Transverse colon (tissue), 3 donors: ENCODE measurements around the gene LRP10.

Experiments used
- EP300 ChIP-seq: sonication (generic); formaldehyde crosslinking; IDR thresholded peaks from one replicate; pipeline ENCODE4 v1.6.1; 2017; ENCODE audit warnings: antibody characterized with exemption, low read depth
- TF ChIP-seq, protein P1 (sequence below), 5 experiments: fragments of 200-600 bp in 3 of 5; fragments of 450-650 bp in 2 of 5; sonication (generic) in 3 of 5; IDR thresholded peaks; 1 replicate in 2 of 5; 2 replicates in 3 of 5; pipeline ENCODE4 v1.5.1; 2016 to 2017; ENCODE audit warnings: antibody characterized with exemption in 5 of 5, inconsistent platforms in 3 of 5, mild to moderate bottlenecking in 2 of 5, moderate library complexity in 1 of 5

DNA sequence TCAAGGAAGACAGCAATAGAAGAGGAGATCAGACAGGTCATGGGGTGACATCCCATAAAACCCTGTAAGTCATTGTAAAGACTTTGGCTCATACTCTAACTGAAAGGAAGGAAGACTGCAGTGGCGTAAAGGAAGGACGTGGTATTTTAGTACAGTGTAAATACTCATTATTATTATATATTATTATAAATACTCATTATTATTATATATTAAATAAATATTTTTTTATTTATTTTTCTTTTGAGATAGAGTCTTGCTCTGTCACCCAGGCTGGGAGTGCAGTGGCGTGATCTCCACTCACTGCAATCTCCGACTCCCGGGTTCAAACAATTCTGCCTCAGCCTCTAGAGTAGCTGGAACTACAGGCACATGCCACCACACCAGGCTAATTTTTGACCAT is 15.1 kb upstream of the LRP10 start:
- TF ChIP-seq, protein P1, sequence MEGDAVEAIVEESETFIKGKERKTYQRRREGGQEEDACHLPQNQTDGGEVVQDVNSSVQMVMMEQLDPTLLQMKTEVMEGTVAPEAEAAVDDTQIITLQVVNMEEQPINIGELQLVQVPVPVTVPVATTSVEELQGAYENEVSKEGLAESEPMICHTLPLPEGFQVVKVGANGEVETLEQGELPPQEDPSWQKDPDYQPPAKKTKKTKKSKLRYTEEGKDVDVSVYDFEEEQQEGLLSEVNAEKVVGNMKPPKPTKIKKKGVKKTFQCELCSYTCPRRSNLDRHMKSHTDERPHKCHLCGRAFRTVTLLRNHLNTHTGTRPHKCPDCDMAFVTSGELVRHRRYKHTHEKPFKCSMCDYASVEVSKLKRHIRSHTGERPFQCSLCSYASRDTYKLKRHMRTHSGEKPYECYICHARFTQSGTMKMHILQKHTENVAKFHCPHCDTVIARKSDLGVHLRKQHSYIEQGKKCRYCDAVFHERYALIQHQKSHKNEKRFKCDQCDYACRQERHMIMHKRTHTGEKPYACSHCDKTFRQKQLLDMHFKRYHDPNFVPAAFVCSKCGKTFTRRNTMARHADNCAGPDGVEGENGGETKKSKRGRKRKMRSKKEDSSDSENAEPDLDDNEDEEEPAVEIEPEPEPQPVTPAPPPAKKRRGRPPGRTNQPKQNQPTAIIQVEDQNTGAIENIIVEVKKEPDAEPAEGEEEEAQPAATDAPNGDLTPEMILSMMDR (IDR thresholded peaks at IDR 0.05): no peak
- no peak for TF ChIP-seq EP300
